NCI-H2107 treated with DMSO at 0.1 percent for 48 hours (cell line): ENCODE data around the gene CHCHD6.

ENCODE experiments used
- DNase-seq: peaks from one replicate; lab custom pipeline; 2025; ENCODE audit not compliant: unreplicated experiment; lab: John Stamatoyannopoulos, UW

CHCHD6 gene

DNA sequence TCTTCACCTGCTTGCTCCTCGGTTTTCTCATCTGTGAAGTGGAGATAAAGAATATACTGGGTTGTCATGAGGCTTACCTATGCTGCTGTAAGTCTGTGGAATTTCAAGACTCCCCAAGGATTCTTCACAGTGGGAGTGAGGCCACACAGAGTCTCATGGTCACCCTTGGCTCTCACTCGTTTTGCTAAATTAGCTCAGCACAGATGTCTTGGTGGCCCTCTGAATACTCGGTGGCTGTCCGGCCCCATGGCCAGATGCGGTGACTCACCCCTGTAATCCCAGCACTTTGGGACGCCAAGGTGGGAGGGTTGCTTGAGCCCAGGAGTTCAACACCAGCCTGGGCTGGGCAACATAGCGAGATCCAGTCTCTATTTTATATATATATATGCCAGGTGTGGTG is 5.0 kb upstream of the CHCHD6 start:
- no peak for DNase-seq

DNA sequence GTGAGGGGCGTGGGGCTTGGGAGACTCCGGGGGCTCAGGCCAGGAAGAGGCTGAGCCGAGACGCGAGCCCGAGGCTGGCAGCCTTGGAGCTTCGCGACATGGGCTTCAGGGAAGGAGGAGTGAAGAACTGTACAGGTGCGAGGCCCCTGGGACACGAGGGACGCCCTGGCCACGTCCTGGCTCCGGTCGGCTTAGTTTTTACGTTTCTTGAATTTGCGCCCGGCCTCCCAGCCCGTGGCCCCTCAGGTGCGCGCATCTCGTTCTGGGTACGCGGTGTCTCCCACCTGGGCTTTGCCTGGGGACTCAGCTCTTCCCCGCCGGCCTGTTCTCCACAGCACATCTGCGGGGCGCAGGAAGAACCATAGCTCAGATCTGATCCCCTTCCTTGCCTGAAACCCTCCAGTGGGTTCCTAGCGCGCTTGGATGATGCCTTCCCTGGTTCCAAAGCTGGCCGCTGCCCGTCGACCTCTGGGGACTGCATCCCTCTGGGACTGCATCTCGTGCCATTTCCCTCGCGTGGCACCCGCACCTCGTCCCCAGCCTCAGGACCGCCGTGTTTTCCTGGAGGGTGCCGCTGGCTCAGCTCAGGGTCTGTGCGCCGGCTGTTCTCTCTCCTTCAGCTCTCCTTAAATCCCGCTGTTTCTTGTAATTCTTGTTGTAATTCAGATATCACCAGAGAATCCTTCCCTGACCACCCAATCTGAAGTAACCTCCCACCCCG is 614 bp downstream of the CHCHD6 start:
- no peak for DNase-seq

DNA sequence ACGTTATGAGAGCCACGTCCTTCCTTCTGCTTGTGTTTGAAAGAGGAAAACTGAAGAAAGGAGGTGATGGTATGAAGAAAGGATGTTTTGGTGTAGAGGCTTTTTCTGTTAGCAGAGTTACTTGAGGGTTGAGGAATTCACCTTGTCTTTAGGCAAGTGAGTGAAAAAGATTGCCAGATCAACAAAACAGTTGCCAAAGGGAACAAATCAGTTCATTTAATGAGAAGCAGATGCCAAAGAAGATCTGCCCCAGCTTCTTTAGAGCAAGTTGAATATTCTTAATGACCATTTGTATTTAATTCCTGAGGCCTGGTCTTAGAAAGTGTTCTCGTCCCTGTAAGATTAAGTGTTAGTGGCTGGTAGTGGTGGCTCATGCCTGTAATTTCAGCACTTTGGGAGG is 2.6 kb downstream of the CHCHD6 start:
- no peak for DNase-seq

DNA sequence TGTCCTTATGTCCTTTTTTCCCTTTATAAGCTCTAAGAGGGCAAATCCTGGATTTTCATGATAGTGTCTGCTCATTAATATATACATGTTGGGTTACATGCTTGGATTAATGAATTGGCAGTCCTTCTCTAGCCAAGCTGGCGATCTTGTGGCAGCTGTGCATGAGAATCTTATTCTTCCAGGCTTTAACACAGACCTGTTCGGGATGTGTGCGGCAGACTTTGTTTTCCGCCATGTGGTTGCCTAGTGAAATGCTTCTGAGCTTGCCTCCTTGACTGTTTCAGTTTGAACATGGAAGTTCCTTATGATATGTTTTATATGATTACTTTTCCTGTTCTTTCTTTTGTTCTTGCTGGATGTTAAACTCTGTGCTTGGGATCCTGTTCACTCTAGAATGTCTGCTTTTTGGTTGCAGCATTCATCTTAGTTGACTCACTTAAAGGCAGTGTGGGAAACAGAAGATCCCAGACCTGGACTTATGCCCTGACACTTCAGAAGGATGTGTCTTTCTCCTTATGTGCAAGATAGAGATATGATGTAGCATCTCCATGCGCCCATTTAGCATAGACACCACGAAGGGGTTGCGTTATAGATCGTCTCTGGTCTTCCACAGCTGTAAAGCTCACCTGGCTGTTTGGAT is 7.2 kb downstream of the CHCHD6 start:
- DNase-seq, result no peak

DNA sequence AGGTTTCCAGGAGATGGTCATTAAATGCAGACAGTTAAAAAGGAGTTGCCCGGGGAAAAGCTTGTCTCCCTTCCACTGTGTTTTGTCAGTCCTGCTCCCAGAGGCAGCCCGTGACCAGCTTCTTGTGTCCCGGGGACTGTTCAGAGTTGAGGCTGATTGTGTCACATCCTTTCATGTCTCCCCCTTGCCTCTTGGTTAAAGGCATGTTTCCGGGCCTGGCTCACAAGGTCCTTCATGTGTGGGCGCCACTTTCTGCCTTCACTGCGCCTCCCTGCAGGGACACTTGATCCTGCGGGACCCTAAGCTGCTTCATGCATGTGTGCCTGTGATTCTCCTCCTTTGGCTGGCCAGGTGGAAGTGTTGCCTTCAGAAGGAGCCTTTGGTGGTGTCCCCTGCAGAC is 9.2 kb downstream of the CHCHD6 start:
- no peak for DNase-seq

DNA sequence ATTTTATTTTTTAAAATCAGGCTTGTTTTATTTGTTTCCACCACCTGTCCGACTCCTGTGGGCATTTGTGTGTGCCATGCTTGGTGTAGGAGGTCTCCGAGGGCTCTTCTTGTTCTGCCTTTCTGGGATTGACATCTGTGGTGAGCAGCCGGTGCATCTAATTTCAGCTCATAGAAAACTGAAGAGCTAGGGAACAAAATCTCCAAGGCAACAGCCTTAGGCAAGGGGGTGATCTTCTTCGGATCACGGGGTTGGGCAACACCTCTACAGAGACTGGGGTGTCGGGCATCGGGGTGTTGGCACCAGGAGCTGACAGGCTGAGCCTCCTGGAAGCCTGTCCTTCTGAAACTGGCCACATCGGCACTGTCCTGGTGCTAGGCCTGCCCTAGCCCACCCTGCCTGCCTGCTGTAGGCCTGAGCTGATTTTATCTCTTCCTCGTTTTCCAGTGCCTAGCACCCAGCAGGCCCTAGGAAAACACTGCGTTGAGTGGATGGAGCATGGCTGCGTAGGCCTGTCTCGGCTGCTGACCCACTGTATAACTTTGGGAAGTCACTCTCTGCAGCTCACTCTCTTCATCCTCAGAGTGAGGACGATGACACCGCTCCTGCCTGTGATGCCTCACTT is 10.3 kb downstream of the CHCHD6 start:
- DNase-seq, result no peak

DNA sequence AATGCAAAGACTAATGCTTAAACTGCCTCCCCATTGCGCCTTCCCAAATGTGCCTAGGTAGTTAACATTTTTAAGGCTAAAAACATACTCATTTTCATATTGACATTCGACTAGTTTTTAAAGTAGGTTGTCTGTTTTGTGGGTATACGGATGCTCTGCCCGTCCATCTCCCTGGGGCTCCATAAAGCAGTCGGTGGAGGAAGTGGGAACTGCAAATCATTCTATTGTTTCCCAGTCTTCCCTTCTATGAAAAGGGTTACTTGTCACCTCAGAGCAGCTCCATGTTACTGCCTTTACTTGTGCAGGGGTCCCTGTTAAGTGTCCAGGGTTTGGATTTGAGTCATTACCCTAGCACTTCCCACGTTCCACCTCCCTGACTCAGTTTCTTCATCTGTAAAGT is 10.9 kb downstream of the CHCHD6 start:
- no peak for DNase-seq

DNA sequence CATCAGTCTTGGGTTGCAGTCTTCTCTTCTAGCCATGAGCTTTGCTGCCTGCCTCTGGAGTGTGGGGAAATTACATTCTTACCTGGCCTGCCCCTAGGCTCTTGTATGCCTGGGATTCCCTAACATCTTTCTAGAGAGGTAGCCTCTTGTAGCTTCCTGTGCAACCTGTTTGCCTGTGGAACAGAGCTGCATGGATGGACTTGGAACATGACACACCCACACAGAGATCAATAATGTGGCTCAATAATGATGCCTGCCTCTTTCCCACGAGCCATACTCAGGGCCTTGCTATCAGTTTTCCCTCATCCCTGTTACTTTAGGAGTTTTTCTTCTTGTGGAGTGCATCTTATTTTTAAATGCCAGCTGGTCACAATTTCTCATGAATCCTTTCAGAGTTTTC is 11.4 kb downstream of the CHCHD6 start:
- DNase-seq, result no peak

DNA sequence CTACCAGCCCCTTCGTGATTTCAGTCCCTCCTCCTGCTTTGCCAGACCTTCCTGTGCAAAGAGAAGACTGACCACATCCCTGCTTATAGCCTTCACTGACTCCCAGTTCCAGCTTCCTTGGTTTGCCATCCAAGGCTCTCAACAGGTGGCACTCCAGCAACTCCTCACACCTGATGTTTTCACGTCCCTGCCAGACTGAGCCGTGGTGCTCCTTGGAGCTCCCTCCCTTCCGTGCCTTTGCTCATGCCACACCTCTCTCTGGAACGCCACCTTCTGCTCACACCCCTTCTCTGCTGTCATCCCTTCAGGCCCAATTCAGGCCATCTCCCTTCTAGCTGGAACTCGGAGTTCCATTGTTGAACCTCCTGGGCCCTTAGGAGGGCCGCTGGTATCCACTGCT is 12.0 kb downstream of the CHCHD6 start:
- DNase-seq, result no peak

DNA sequence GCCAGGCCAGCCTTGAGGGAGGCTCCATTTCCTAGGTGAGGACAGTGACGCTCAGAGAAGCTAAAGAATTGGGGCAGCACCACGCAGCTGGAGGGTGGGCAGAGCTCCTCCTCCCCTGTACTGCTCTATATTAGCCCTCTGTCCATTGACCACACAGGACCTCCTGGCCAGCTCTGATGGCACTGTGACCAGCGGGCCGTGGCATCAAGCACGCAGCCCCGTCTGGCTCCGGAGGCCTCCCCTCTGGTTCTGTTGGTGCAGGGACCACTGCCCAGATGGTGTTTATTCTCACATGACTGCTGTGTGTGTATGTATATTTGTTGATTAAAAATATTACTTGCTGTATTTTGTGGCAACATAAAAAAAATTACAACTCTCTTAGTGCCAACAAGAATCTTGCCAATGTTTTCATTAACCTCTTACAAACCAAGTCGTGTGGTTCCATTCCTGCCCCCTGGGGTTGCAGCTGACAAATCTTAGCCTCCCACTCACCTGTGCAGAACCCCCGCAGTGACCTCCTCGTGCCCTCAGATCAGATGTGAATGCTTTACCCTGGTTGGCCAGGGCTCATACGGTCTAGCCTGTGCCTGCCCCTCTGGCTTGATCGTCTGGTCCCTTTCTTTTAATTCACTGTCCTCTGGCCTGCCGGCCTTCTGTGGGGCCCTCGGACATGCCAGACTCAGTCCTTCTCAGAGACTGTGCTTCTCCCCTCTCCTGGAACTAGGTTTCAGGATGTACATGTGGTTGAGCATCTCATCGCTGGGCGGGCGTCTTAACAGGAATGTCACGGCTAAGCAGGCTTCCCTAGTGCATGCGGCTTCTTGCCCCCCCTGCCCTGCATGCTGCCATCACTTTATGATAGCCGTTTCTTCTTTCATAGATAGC is 14.8 kb downstream of the CHCHD6 start:
- no peak for DNase-seq

DNA sequence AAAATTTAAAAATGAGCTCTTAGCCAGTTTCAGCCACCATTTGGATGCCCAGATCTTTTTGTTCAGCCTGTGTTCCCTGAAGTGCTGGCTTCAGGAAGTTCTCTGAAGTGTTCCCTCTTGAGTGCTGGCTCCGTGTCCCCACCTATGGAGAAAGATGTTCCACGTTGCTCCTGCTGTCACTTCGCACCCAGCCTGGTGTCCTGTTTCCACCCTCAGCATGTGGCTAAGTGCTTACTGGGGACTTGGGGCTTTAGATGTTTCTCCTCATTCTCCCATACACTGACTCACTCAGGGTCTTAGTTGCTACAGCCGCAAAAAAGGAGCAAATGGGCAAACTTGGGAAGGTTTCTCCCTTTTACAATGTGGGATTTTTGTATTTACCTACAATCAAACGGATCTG is 16.6 kb downstream of the CHCHD6 start:
- DNase-seq, result no peak

DNA sequence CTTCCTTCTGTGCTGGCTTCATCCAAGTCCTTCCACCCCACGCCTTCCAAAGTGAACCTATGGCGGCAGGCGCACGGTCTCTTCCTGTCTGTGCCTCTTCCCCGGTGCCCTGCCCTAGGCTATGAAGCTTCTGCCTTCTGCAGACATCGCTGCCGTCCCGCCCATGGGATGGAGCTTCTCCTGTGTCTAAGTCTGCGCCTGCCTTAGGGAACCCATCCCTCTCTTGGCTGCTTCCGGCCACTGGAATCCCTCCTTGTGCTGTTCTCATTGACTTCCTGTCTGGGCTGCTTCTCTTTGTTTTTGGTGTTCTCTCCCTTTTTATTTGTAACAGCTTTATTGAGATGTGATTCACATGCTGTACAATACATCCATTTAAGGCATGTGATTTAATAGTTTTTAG is 17.2 kb downstream of the CHCHD6 start:
- DNase-seq, result no peak

DNA sequence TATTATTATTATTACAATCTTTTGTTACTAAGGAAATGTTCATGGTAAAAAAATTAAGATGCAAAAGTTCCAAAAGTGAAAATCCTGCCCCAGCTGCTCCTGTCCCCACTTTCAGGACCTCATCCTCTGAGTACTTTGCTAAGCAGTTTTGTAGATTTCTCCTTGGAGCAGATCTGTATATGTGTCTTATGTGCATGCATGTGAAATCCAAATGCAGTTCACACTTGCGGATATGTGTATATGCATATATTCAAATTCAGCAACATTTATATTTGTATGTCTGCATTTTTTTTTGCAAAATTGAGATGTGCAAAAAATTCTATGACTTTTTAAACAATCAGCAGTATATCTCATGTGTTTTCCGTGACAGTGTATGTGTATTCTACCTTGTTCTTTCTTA is 19.2 kb downstream of the CHCHD6 start:
- DNase-seq, result no peak

DNA sequence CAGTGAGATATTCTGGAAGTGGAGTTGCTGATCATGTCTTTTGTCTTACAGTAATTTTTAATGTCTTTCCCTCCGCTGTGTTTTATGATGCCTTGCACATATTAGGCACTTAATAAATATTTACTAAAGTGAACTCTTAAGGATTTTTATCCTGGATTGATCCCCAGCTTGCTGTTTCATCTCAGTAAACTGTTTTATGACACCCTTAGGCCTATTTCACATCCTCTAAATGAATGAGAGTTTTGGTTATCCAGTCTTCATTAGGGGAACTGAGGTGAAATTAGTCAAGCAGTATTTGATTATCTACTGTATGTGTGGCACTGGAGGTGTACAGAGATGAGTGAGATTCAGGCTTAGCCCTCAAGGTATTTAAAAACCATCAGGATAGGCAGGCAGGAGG is 19.8 kb downstream of the CHCHD6 start:
- no peak for DNase-seq

DNA sequence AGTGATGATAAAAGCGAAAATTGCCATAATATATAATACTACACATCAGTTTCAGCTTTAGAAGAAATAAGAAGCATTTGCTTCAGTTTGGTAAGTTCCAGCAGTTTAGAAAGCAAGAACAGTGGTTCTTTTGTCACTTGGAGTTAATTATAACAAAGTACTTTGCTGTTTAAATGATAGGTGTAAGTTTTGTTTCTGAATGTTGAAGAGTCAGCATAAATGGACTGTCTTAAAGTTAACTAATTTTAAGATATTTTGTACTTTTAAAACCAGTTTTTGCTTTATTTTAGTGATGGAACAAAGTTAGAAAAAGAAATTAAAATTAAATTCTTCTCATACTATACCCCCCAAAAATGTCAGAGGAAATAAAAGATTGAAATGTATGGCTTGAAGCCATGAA is 24.6 kb downstream of the CHCHD6 start:
- DNase-seq, result no peak

DNA sequence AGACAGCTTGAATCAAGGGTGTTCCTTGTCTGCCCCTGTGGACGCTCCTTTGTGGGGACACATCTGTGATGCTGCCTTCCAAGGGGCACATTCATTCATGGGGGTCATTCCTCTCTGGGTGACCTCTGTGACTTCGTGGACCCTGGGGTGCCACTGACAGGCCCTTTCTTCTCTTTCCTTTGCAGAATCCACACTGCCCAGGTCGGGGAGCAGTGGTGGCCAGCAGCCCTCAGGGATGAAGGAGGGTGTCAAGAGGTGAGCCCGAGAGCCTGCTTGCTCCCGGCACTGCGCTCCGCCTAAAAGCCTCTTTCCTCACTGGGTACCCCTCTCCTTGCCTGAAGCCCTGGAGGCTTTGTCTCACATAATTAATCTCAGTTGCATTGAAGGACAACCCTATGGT is 26.3 kb downstream of the CHCHD6 start:
- no peak for DNase-seq

DNA sequence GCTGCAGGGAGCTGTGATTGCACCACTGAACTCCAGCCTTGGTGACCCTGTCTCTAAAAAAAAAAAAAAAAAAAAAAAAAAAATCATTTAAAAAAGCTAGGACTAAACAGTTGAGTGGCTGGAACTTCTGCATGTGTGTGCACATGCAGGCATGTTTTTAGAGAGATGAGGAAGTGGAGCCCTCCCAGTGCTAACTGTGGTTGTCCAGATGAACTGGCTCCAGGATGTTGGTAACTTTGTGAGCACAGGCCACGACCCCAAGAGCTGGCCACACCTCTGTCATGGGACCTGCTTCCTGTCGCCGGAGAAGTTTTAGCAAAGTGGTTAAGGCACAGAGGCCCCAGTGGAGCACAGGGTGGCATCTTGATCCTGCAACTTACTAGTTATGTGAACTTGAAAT is 27.0 kb downstream of the CHCHD6 start:
- DNase-seq, result no peak

DNA sequence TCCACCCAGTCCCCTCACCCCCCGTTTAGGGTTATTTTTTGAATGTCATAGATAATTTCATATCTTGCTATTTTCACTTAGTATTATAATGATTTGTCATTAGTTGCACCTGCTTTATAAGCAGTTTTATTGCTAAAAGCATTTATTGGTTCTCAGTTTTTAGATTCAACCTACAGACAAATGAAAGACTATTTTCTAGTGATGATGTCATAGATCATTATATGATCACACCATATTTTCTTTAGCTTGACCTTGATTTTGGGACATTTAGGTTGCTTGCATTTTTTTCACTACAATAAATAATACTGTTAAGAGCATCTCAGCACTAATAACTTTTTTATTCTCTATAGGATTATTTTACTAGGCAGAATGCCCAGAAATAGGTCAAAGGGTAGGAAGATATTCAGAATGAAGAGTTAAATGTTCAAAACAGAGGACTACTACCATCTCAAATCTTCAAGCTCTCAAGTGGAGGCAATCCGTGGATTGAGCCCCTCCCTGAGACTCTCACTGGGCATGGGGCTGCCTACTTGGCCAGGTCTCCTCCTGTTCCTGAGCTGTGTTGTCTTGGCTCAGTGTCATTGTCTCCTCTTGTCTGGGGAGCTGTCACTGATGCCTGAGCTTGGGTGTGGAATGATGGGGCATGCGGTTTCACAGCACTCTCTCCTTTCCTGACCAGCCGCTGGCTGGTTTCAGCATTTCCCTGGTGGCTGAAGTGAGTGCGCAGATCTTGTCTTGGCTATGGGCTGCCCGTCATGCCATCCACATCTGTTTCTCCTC is 28.4 kb downstream of the CHCHD6 start:
- no peak for DNase-seq

DNA sequence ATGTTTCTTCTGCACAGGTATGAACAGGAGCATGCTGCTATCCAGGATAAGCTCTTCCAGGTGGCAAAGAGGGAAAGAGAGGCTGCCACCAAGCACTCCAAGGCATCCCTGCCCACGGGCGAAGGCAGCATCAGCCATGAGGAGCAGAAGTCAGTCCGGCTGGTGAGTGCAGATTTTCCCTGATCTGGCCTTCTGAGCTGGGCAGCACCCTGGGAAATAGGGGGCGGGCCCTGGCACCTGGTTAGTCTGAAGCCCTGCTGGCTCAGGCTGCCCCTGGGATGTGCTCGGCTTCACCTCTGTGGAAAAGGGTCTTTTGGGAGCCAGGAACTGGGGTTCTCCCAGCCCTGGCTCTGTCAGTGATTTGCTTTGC is 29.0 kb downstream of the CHCHD6 start:
- DNase-seq, result no peak

DNA sequence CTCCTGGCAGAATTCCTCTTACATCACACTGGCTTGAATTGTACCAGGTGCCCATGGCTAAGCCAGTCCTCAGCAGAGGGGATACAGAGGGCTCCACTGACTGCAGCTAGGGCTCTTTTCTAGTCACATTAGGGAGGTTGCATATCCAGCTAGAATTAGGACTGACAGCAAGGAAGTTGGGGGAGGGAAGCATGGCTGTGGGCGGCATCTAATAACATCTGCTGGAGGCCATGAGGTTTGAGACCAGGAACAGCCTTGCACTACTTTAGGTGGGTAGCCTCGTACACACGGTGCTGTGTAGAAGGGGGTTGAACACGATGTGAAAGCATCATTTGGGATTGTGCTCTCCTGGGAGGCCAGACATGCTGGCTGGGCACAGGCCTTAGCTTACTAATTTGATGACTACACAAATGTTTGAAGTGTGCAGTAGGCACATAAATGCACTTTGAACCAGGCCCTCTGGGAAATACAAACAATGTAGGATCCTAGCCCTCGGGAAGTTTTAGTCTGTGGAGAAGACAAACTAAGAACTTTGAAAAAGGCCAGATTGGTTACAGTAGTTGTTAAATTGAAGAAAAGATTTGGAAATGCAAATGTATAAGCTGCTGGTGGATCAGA is 30.2 kb downstream of the CHCHD6 start:
- no peak for DNase-seq

DNA sequence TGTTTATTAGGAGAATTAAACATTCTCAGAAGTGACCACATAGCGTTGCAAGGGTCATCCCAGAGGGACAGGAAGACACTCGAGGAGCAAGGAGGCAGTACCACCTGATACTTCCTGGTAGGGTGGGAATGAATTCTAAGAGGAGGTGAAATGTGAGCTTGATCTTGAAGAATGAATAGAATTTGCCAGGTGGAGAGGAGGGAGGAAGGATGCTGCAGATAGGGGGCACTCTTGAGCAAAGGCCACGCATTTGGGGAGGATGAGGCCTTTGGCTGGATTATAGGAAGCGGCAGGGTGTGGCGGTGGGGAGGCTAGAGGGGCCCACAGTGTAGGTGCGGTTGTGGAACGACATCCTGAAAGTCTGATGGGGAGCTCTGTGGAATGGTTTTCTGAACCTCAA is 33.5 kb downstream of the CHCHD6 start:
- DNase-seq, result no peak
